WTC11 (cell line): ENCODE measurements around the gene ZIC2.

Experiments
- CTCF ChIP-seq: fragments of 200-600 bp; IDR thresholded peaks from 2 replicates; pipeline ENCODE4 v1.8.0; 2022; ENCODE audit warnings: antibody characterized with exemption
- ZNF219 ChIP-seq: sonication (generic); formaldehyde crosslinking; IDR thresholded peaks from 2 replicates; pipeline ENCODE4 v1.8.0; 2023; ENCODE audit warnings: missing genetic modification reagents, mild to moderate bottlenecking, borderline replicate concordance
- TF ChIP-seq, protein P1 (sequence below): sonication (generic); formaldehyde crosslinking; IDR thresholded peaks from 2 replicates; pipeline ENCODE4 v1.8.1; 2023; ENCODE audit warnings: mild to moderate bottlenecking, missing genetic modification reagents
- TF ChIP-seq, protein P2 (sequence below): sonication (generic); formaldehyde crosslinking; conservative IDR thresholded peaks from 2 replicates; pipeline ENCODE4 v1.8.1; 2022; ENCODE audit warnings: mild to moderate bottlenecking, missing genetic modification reagents
- TF ChIP-seq, protein P3 (sequence below): sonication (generic); formaldehyde crosslinking; IDR thresholded peaks from 2 replicates; pipeline ENCODE4 v1.8.1; 2023; ENCODE audit warnings: mild to moderate bottlenecking, missing genetic modification reagents, moderate library complexity

- TF ChIP-seq, protein P1, sequence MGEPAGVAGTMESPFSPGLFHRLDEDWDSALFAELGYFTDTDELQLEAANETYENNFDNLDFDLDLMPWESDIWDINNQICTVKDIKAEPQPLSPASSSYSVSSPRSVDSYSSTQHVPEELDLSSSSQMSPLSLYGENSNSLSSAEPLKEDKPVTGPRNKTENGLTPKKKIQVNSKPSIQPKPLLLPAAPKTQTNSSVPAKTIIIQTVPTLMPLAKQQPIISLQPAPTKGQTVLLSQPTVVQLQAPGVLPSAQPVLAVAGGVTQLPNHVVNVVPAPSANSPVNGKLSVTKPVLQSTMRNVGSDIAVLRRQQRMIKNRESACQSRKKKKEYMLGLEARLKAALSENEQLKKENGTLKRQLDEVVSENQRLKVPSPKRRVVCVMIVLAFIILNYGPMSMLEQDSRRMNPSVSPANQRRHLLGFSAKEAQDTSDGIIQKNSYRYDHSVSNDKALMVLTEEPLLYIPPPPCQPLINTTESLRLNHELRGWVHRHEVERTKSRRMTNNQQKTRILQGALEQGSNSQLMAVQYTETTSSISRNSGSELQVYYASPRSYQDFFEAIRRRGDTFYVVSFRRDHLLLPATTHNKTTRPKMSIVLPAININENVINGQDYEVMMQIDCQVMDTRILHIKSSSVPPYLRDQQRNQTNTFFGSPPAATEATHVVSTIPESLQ (CRISPR knock-in tag): no peak
- TF ChIP-seq, protein P2, sequence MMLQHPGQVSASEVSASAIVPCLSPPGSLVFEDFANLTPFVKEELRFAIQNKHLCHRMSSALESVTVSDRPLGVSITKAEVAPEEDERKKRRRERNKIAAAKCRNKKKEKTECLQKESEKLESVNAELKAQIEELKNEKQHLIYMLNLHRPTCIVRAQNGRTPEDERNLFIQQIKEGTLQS (CRISPR knock-in tag): no peak
- TF ChIP-seq, protein P3, sequence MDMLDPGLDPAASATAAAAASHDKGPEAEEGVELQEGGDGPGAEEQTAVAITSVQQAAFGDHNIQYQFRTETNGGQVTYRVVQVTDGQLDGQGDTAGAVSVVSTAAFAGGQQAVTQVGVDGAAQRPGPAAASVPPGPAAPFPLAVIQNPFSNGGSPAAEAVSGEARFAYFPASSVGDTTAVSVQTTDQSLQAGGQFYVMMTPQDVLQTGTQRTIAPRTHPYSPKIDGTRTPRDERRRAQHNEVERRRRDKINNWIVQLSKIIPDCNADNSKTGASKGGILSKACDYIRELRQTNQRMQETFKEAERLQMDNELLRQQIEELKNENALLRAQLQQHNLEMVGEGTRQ (CRISPR knock-in tag): no peak
- TF ChIP-seq CTCF: no peak
- no peak for TF ChIP-seq ZNF219 (CRISPR knock-in tag)
These were observed 33.2 kb upstream of the ZIC2 start for GRCh38 chr13:99948411-99948810.
